H1 (cell line): ENCODE results near the gene TPSG1. TPM values are rescaled to one million over a fixed set of nuclear protein-coding genes. Genes with fewer than 3 reads are reported as not detected.

Source experiments
- CTCF ChIA-PET: fragments of 300-600 bp; sonication (Branson Sonifier 250); formaldehyde crosslinking; loops from one replicate; lab custom pipeline; 2021; ENCODE audit not compliant: partially characterized antibody; lab: Charles Lee
- POLR2A ChIA-PET: fragments of 300-600 bp; sonication (Branson Sonifier 250); formaldehyde crosslinking; loops from one replicate; lab custom pipeline; 2021; ENCODE audit warnings: inconsistent platforms; ENCODE audit not compliant: partially characterized antibody; lab: Charles Lee
- DNase-seq, 2 experiments: peaks; one replicate each; pipeline versions ENCODE4 v3.0.0 to v3.0.0-alpha.2; 2010 to 2022; ENCODE audit warnings: low spot score in 2 of 2, low read depth in 1 of 2, mixed read lengths in 1 of 2
- FAIRE-seq: peaks from 2 replicates; lab custom pipeline; 2011; peaks lifted over from hg19 to GRCh38; lab: Jason Lieb, UNC
- H2AFZ ChIP-seq: 2 replicates; pipeline ENCODE4 v1.8.1; 2012; ENCODE audit warnings: low read length, inconsistent platforms
- H2AK5ac ChIP-seq: 2 replicates; pipeline ENCODE4 v1.6.1; 2013; ENCODE audit warnings: low read depth, low read length
- H2BK120ac ChIP-seq: replicated peaks from 2 replicates; pipeline ENCODE3; 2013; ENCODE audit warnings: low read depth, low read length, inconsistent platforms
- H2BK12ac ChIP-seq: 2 replicates; pipeline ENCODE4 v1.6.1; 2013; ENCODE audit warnings: low read depth, low read length
- H2BK15ac ChIP-seq: 2 replicates; pipeline ENCODE4 v1.6.1; 2013; ENCODE audit warnings: low read length
- H2BK20ac ChIP-seq: 2 replicates; pipeline ENCODE4 v1.6.1; 2013; ENCODE audit warnings: low read length
- H2BK5ac ChIP-seq: 2 replicates; pipeline ENCODE4 v1.6.1; 2013; ENCODE audit warnings: low read depth, low read length
- H3K14ac ChIP-seq: 2 replicates; pipeline ENCODE4 v1.6.1; 2013; ENCODE audit warnings: inconsistent platforms; ENCODE audit not compliant: insufficient read length
- H3K18ac ChIP-seq: 2 replicates; pipeline ENCODE4 v1.6.1; 2013; ENCODE audit warnings: low read length; ENCODE audit errors: extremely low read depth
- H3K23ac ChIP-seq: 2 replicates; pipeline ENCODE4 v1.6.1; 2013; ENCODE audit warnings: inconsistent platforms; ENCODE audit not compliant: insufficient read length
- H3K23me2 ChIP-seq: 2 replicates; pipeline ENCODE4 v1.6.1; 2013; ENCODE audit warnings: low read depth, low read length
- H3K27ac ChIP-seq: 2 replicates; pipeline ENCODE4 v1.6.1; 2011; ENCODE audit warnings: low read depth, low read length, inconsistent platforms
- H3K27me3 ChIP-seq, 4 experiments: replicated peaks in 1 of 4; 1 replicate in 1 of 4; 2 replicates in 3 of 4; pipeline versions ENCODE4 v1.6.1 to v1.8.1; 2011 to 2013; ENCODE audit warnings: low read length in 3 of 4, mild to moderate bottlenecking in 3 of 4, inconsistent platforms in 2 of 4, mixed read lengths in 2 of 4, moderate library complexity in 1 of 4; ENCODE audit not compliant: control insufficient read depth in 3 of 4, insufficient read depth in 3 of 4; ENCODE audit errors: extremely low read depth in 1 of 4
- H3K36me3 ChIP-seq, 4 experiments: 2 replicates each; pipeline versions ENCODE4 v1.6.1 to v1.8.1; 2011 to 2013; ENCODE audit warnings: mild to moderate bottlenecking in 4 of 4, low read length in 3 of 4, moderate library complexity in 2 of 4, control low read depth in 1 of 4, inconsistent platforms in 1 of 4; ENCODE audit not compliant: insufficient read depth in 4 of 4, control insufficient read depth in 2 of 4
- H3K4ac ChIP-seq: replicated peaks from 2 replicates; pipeline ENCODE3; 2013; ENCODE audit warnings: low read length, low read depth, mixed read lengths, inconsistent platforms; ENCODE audit not compliant: insufficient read length
- H3K4me1 ChIP-seq, 4 experiments: replicated peaks in 1 of 4; 1 replicate in 1 of 4; 2 replicates in 3 of 4; pipeline versions ENCODE4 v1.6.1 to v1.8.1; 2011 to 2013; ENCODE audit warnings: low read length in 3 of 4, inconsistent platforms in 2 of 4, mixed read lengths in 1 of 4; ENCODE audit not compliant: insufficient read depth in 4 of 4, control insufficient read depth in 3 of 4
- H3K4me2 ChIP-seq, 2 experiments: 2 replicates each; pipeline versions ENCODE4 v1.6.1 to v1.8.1; 2011 to 2013; ENCODE audit warnings: low read depth in 2 of 2, low read length in 2 of 2, control low read depth in 1 of 2, inconsistent platforms in 1 of 2, mild to moderate bottlenecking in 1 of 2; ENCODE audit not compliant: insufficient read depth in 1 of 2
- H3K4me3 ChIP-seq, 4 experiments: fragments of 200-600, 300-600 bp in 1 of 4; sonication (generic), shearing (Covaris generic), sonication (Bioruptor Twin) in 1 of 4; 2 replicates each; pipeline versions ENCODE4 v1.5.1 to v1.8.1; 2011 to 2016; ENCODE audit warnings: low read length in 4 of 4, low read depth in 3 of 4, control low read depth in 2 of 4, inconsistent platforms in 2 of 4, mild to moderate bottlenecking in 2 of 4, mixed read lengths in 1 of 4, moderate library complexity in 1 of 4; ENCODE audit not compliant: insufficient read depth in 2 of 4; ENCODE audit errors: extremely low read depth in 1 of 4
- H3K56ac ChIP-seq: replicated peaks from 2 replicates; pipeline ENCODE3; 2013; ENCODE audit warnings: low read depth, mild to moderate bottlenecking, mixed read lengths, low read length, inconsistent platforms; ENCODE audit not compliant: insufficient read length
- H3K79me1 ChIP-seq: 2 replicates; pipeline ENCODE4 v1.6.1; 2013; ENCODE audit warnings: low read depth, low read length, control low read depth
- H3K79me2 ChIP-seq, 2 experiments: 2 replicates each; pipeline versions ENCODE4 v1.6.1 to v1.8.1; 2012 to 2013; ENCODE audit warnings: low read length in 2 of 2, mild to moderate bottlenecking in 2 of 2, inconsistent platforms in 1 of 2; ENCODE audit not compliant: insufficient read depth in 2 of 2, control insufficient read depth in 1 of 2
- H3K9ac ChIP-seq, 4 experiments: replicated peaks in 1 of 4; 1 replicate in 1 of 4; 2 replicates in 3 of 4; pipeline versions ENCODE4 v1.6.1 to v1.8.1; 2011 to 2013; ENCODE audit warnings: low read depth in 3 of 4, low read length in 3 of 4, control low read depth in 2 of 4, mild to moderate bottlenecking in 2 of 4, moderate library complexity in 2 of 4, inconsistent platforms in 1 of 4; ENCODE audit errors: extremely low read depth in 1 of 4
- H3K9me3 ChIP-seq, 2 experiments: 2 replicates each; pipeline versions ENCODE4 v1.6.1 to v1.8.1; 2012 to 2013; ENCODE audit warnings: mild to moderate bottlenecking in 2 of 2, moderate library complexity in 2 of 2, control low read depth in 1 of 2, inconsistent platforms in 1 of 2, low read depth in 1 of 2, low read length in 1 of 2, mixed read lengths in 1 of 2; ENCODE audit not compliant: insufficient read depth in 2 of 2
- H4K20me1 ChIP-seq, 2 experiments: replicated peaks in 1 of 2; 2 replicates each; pipeline versions ENCODE3 to v1.8.1; 2011 to 2013; ENCODE audit warnings: inconsistent platforms in 2 of 2, low read length in 2 of 2, mild to moderate bottlenecking in 1 of 2; ENCODE audit not compliant: insufficient read depth in 2 of 2, control insufficient read depth in 1 of 2
- H4K5ac ChIP-seq: 2 replicates; pipeline ENCODE4 v1.6.1; 2013; ENCODE audit warnings: low read length, low read depth, mixed read lengths, inconsistent platforms; ENCODE audit not compliant: insufficient read length
- H4K8ac ChIP-seq: 2 replicates; pipeline ENCODE4 v1.8.0; 2013; ENCODE audit warnings: mild to moderate bottlenecking, moderate library complexity, low read length, inconsistent platforms; ENCODE audit not compliant: insufficient read depth; ENCODE audit errors: extremely low read depth
- H4K91ac ChIP-seq: replicated peaks from 2 replicates; pipeline ENCODE3; 2013; ENCODE audit warnings: low read length, mixed read lengths, inconsistent platforms; ENCODE audit not compliant: insufficient read length
- BACH1 ChIP-seq: IDR thresholded peaks from 2 replicates; pipeline ENCODE4 v1.6.1; 2012; ENCODE audit warnings: low read length, improper control_type of control experiment
- CTBP2 ChIP-seq: IDR thresholded peaks from 2 replicates; pipeline ENCODE4 v1.7.0; 2011; ENCODE audit warnings: borderline replicate concordance, mild to moderate bottlenecking, moderate library complexity, mixed read lengths, low read length; ENCODE audit not compliant: insufficient read depth, insufficient read length
- GABPA ChIP-seq: IDR thresholded peaks from 2 replicates; pipeline ENCODE4 v1.6.1; 2011; ENCODE audit warnings: mild to moderate bottlenecking, low read length, moderate library complexity, borderline replicate concordance; ENCODE audit not compliant: insufficient read depth
- JUN ChIP-seq: IDR thresholded peaks from 2 replicates; pipeline ENCODE4 v1.6.1; 2011; ENCODE audit warnings: low read depth, mild to moderate bottlenecking, improper control_type of control experiment, low read length
- KDM5A ChIP-seq: fragments of 200-600 bp; IDR thresholded peaks from 2 replicates; pipeline ENCODE4 v1.7.1; 2012; ENCODE audit warnings: mild to moderate bottlenecking, low read length, inconsistent platforms, mixed read lengths
- POLR2A ChIP-seq, 2 experiments: IDR thresholded peaks; 1 replicate in 1 of 2; 2 replicates in 1 of 2; pipeline ENCODE4 v1.6.1; 2011; ENCODE audit warnings: low read depth in 2 of 2, low read length in 2 of 2, mild to moderate bottlenecking in 2 of 2; ENCODE audit errors: control extremely low read depth in 1 of 2
- POU5F1 ChIP-seq: IDR thresholded peaks from 2 replicates; pipeline ENCODE4 v1.6.1; 2011; ENCODE audit warnings: low read depth, mild to moderate bottlenecking, low read length, moderate library complexity
- RNF2 ChIP-seq: fragments of 200-900, 300-1000 bp; sonication (generic); IDR thresholded peaks from 2 replicates; pipeline ENCODE4 v1.7.1; 2016; ENCODE audit warnings: borderline replicate concordance, low read depth, mild to moderate bottlenecking, antibody characterized with exemption, low read length; ENCODE audit not compliant: poor library complexity, severe bottlenecking; ENCODE audit errors: missing control alignments
- RXRA ChIP-seq: IDR thresholded peaks from 2 replicates; pipeline ENCODE4 v1.6.1; 2011; ENCODE audit warnings: low read depth, mild to moderate bottlenecking, low read length, moderate library complexity; ENCODE audit not compliant: insufficient read depth
- SP1 ChIP-seq: IDR thresholded peaks from 2 replicates; pipeline ENCODE4 v1.6.1; 2011; ENCODE audit warnings: low read depth, low read length
- TCF12 ChIP-seq: IDR thresholded peaks from 2 replicates; pipeline ENCODE4 v1.6.1; 2011; ENCODE audit warnings: low read depth, mild to moderate bottlenecking, low read length
- WGBS, 2 experiments: shearing (Covaris generic) in 1 of 2; methylation state at CpG; one replicate each; pipeline versions ENCODE4 v1.1.6 to v1.1.7; 2013 to 2015; ENCODE audit warnings: low lambda C conversion rate in 2 of 2, mixed read lengths in 2 of 2, inconsistent platforms in 1 of 2, low coverage in 1 of 2, missing lambda C conversion rate in 1 of 2; ENCODE audit not compliant: insufficient replicate concordance in 2 of 2, insufficient coverage in 1 of 2, insufficient read length in 1 of 2; ENCODE audit errors: extremely low coverage in 1 of 2, missing lambda C conversion rate in 1 of 2; 5-methylcytosine and 5-hydroxymethylcytosine counted together
- polyA plus RNA-seq, 7 experiments: library from polyadenylated mRNA; depleted of rRNA in 3 of 7; stranded (reverse) in 5 of 7; unstranded in 2 of 7; fragments of >200 nt in 5 of 7; fragments of 200-250 nt in 2 of 7; gene quantifications; 1 replicate in 5 of 7; 2 replicates in 1 of 7; 4 replicates in 1 of 7; pipeline versions ENCODE4 v1.2.1 to v1.2.3, GENCODE V29; 2011 to 2013; ENCODE audit warnings: missing spikeins in 2 of 7, mixed read lengths in 2 of 7
- total RNA-seq: library from RNA; stranded (reverse); fragmentation: NEBNext Ultra II Directional; extraction: Animal tissue kit (Norgen Biotek cat#: 25700); gene quantifications from 2 replicates; pipeline ENCODE4 v1.2.1, GENCODE V29; 2021
- TF ChIP-seq, protein P1 (sequence below): IDR thresholded peaks from 2 replicates; pipeline ENCODE4 v1.6.1; 2012; ENCODE audit warnings: inconsistent platforms

The TPSG1 gene
- total and polyA plus RNA-seq, 2 of the 8 experiments (the other 6 are each of a cell fraction or from before 2014, with no cell fraction given): not detected

DNA sequence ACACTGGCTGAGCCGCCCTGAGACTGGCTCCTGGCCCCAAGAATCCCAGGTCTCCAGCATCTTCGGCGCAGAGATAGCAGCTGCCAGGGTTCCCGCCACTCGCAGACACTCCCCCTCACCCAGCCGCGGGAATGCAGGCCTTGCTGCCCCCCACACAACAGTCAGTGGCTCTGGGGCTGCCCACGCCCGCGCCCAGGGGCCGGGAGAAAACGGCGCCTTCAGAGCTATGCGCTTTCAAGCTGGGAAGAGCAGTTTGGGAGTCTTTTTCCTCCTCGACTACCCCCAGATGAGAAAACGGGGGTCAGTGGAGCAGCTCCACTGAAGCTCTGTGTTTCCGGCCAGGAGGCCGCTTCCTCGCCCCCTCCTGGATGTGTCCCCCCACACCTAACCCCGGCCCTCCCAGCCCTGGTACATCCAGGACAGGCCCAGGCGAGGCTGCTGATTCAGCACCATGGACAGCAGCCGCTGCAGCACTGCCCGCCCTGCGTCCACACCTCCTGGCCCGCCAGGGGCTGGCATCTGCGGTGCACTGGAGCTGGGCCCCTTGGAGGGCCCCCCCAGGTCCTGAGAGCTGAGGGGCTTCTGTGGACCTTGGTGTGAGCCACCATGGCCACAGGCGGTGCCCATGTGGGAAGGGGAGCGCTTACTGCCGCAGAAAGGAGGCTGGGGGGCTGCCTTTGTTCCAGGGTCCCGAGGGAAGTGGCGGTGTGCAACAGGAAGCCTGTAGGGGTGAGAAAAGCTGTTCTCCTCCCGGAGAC is 36.5 kb downstream of the TPSG1 start:
- 86% methylated on average over 20 of the region's 32 CpGs; no CpG with 5 or more reads in 1 of the 2 experiments for WGBS, 2 experiments
- TF ChIP-seq RNF2 (no peak), TCF12 (no peak), CTBP2 (no peak), BACH1 (no peak), RXRA (no peak), POU5F1 (no peak), JUN (no peak), KDM5A (no peak), POLR2A (IDR thresholded peaks at IDR 0.05; ENCODE audit: control extremely low read depth in 1 of 2, low read depth in 2 of 2, low read length in 2 of 2) (no peak), GABPA (peak; percentile 82; the same call in 1 of the 2 replicates), SP1 (no peak)
- TF ChIP-seq, protein P1, sequence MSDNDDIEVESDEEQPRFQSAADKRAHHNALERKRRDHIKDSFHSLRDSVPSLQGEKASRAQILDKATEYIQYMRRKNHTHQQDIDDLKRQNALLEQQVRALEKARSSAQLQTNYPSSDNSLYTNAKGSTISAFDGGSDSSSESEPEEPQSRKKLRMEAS: 0 out of 2 replicates have a peak, but pooled peaks have one; percentile 25

More for the DNA sequence above, 36.5 kb downstream of the TPSG1 start:
- POLR2A ChIA-PET: no interaction called here
- H2BK5ac ChIP-seq: no peak overlapping the region
- no peak overlapping the region for H3K18ac ChIP-seq
- H3K9ac ChIP-seq: no peak overlapping the region
- H3K4ac ChIP-seq: no peak overlapping the region
- H3K79me1 ChIP-seq: peaks cover 7% of the 10 kb centered on the region
- no peak overlapping the region for H3K14ac ChIP-seq
- peak; percentile 17 to 85 for DNase-seq
- FAIRE-seq: no peak
- H2BK12ac ChIP-seq: no peak overlapping the region
- no peak overlapping the region for H2BK120ac ChIP-seq
- no peak overlapping the region for H4K5ac ChIP-seq
- H4K91ac ChIP-seq: no peak overlapping the region
- H3K4me1 ChIP-seq: peaks cover 0 to 7% (median 0%) of the 10 kb centered on the region in 4 experiments; a peak in 2 of 7 replicates
- no peaks in the 10 kb centered on the region for H3K9me3 ChIP-seq
- no peak overlapping the region for H3K56ac ChIP-seq
- no peak overlapping the region for H2AFZ ChIP-seq
- no peak overlapping the region for H2AK5ac ChIP-seq
- no peaks in the 10 kb centered on the region for H3K23me2 ChIP-seq
- H4K20me1 ChIP-seq: peaks cover 17 to 44% of the 10 kb centered on the region in 2 experiments
- no peaks in the 10 kb centered on the region for H3K36me3 ChIP-seq
- no peak overlapping the region for H3K23ac ChIP-seq
- CTCF ChIA-PET: interaction anchor here (0.6 to 1.7 kb wide), 6 partner anchors 17 to 85 kb away, joined by 3 to 6 read pairs (median 4); no protein-coding TSS in a partner anchor
- H4K8ac ChIP-seq: no peak overlapping the region
- peaks cover 0 to 3% of the 10 kb centered on the region in 2 experiments; a peak in 1 of 4 replicates for H3K79me2 ChIP-seq
- no peak overlapping the region for H3K4me2 ChIP-seq
- H3K4me3 ChIP-seq: no peak overlapping the region
- H3K27me3 ChIP-seq: no peaks in the 10 kb centered on the region
- H3K27ac ChIP-seq: no peak overlapping the region
- no peak overlapping the region for H2BK15ac ChIP-seq
- H2BK20ac ChIP-seq: no peak overlapping the region
